Right ventricle myocardium superior (tissue), 1 donor: ENCODE measurements around the gene ADRA1B. TPM values are rescaled to one million over a fixed set of nuclear protein-coding genes. Genes with fewer than 3 reads are reported as not detected.
"Not testable (repeated sequence)": the region's sequence is repeated elsewhere in the genome, so short reads cannot be mapped to it uniquely, and the experiment has no call there.

Experiments
- ATAC-seq: fragments of 200-7000 bp; cut with Tn5 transposase; one replicate; pipeline ENCODE4 v1.9.1; 2020; ENCODE audit warnings: mild to moderate bottlenecking; ENCODE audit not compliant: poor library complexity
- DNase-seq: peaks from one replicate; pipeline ENCODE4 v3.0.0-alpha.2; 2020
- intact Hi-C: fragments of 100-400 bp; cut with DNase I; formaldehyde crosslinking; loops from one replicate; pipeline ENCODE4 v1.11.2; 2022
- total RNA-seq: library from RNA; stranded (reverse); fragmentation: NEBNext Ultra II Directional; extraction: Animal tissue kit (Norgen Biotek cat#: 25700); gene quantifications from one replicate; pipeline ENCODE4 v1.2.1, GENCODE V29; 2021
- donor health status: DM: no; HTN: yes; CAD: no; lungs with severe emphysema.

The ADRA1B gene
- total RNA-seq, 1 donor from 2014 or later: 1.5 TPM

DNA sequence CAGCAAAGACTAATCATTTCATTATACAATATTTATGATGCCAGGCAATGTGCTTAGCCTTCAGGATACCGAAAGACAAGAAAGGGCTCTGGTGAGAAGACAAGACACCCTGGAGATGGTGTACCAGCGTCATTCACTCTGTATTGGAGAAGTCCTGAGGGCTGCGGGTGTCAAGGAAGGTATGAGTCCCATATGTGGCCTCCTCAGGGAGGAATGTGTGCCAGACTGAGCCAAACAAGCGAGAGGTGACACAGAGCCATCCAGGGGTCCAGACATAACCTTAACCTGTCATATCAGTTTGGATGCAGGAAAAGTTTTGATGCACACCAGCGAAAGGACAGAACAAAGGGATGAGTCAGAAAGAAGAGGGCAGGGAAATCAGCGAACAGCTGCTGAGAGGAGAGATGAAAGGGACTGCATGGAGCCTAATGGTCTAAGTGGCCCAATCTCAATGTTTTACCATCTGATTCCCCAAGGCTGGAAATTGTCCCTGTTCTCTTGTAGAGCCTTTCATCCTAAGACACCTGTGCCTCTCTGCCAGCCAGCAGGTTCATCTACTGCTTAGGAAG lies 38.9 kb downstream of the ADRA1B start:
- DNase-seq: no peak
- intact Hi-C loops: no loop called here
- no peak for ATAC-seq

DNA sequence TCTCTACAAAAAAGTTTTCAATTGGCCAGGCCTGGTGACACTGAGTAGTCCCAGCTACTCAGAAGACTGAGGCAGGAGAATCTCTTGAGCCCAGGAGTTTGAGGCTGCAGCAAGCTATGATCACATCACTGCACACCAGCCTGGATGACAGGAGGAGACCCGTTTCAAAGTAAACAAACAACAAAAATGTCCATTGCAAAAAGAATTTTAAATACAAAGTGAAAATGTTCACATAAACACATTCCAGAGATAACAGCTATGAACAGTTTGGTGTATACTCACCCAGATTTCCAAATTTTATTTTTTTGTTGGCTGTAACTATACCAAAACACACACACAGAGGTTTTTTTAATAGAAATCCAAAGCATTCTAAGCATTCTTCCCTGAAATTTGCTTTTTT lies 39.8 kb downstream of the ADRA1B start:
- ATAC-seq: no peak
- intact Hi-C loops: no loop called here

DNA sequence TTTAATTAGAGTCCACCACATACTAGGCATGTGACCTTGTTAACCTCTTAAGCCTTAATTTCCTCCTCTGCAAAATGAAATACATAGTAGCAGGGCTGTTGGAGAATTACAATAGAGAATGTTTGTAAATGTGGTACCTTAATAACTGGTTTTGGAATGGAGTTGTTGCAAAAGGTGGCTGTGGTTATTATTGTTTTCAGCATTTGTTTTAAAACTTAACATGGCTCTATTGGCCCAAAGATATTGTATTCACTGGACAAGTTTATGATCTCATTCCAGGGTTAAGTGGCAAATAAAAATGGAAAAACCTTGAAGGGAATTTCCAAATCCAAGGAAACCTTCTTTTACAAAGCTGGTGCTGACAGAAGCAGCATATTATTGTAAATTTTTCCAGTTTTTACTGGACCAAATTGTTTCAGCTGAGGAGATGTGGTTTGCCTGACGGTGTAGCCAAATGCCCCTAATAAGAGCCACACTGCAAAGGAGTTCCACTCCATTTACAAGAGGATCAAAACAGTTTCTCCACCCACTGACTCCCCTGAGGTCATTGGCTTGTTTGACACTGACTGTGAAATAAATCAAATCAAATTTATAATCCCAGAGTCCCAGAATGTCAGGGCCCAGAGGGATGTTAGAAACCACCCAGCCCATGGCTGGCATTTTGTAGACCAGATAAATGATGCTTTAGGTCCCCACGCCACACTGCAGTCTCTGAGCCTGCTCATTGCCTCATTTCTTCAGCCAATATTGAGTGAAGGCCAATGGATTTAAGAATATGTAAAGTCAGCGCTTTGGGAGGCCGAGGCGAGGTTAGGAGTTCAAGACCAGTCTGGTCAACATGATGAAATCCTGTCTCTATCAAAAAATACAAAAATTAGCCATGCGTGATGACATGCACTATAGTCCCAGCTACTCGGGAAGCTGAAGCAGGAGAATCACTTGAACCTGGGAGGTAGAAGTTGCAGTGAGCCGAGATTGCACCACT lies 45.2 kb downstream of the ADRA1B start:
- ATAC-seq: no peak
- intact Hi-C loops: loop anchor here (10.0 kb wide), 1 partner anchor 447 kb away; no protein-coding TSS in a partner anchor
- no peak for DNase-seq

More for the DNA sequence above, 39.8 kb downstream of the ADRA1B start:
- DNase-seq: no peak

DNA sequence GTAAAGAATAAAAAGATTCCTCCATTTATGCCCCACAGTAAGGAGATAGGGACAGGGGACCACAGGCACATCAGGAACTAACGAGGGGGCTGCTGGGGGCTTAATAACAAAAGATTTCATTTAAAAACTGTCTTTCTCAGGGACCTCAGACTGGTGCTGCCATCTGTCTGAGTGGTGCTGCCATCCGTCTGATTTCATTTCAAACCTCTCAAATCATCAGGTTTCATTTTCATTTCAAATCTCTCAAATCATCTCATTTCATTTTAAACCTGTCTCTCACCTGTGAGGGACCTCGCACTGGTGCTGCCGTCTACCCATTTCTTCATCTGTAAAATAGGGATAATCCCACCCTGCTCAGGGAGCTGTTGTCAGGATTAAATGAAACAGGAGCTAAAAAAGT lies 45.9 kb downstream of the ADRA1B start:
- intact Hi-C loops: loop anchor here (10.0 kb wide), 1 partner anchor 447 kb away; no protein-coding TSS in a partner anchor

DNA sequence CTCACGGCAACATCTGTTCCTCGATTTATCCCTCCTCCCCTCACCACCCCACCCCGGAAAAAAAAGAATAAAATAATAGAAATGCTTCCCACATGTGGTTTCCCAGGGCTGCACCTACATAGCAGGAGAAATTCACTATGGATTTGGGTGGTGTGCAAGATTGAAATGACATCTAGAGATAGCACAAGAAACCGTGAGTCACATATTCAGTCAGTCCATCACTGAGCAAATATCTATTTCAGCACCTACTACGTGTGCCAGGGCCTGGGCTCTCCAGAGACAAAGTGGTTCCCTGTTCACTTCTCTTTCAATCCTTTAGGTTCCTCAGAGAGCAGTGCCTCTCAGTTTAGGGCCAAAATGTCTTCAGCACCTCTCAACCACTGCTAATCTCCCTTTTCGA lies 47.7 kb downstream of the ADRA1B start:
- ATAC-seq: no peak
- intact Hi-C loops: loop anchor here (10.0 kb wide), 1 partner anchor 449 kb away; no protein-coding TSS in a partner anchor

More for the DNA sequence above, 45.9 kb downstream of the ADRA1B start:
- no peak for ATAC-seq
- no peak for DNase-seq

DNA sequence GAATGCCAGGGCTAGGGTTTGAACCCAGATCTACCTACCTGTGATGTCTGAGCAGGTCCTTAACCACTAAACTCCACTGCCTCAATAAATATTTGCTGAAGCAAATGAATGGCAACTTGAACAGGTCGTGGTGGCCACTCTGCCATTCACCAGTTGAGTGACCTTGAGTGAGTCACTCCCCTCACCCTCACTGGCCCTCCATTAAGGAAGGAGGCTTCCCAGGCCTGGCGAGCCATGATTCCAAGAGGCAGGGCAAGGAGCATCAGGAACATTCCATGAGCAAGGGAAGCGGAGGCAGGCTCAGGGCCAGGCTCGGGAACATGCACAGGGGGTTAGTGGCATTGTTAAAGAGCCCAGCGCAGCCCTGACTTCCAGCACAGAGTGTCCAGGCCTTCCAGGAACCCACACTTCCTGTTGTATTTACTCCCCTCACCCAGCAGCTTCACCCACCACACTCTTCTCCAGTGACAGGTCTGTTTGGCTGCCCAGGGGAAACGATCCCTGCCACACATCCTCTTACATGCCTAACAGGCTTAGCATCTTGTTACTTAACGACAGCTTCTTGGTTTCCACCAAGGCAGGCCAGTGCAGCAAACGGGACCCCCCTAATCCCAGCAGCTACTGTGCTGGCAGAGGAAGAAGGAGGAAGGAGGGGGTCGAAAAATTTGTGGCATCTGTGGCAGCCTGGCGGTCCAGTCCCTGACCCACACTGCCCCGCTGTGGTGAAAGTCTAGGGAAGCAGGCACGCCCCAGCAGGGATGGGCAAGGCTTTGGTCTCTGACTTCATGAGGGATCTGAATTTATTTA lies 49.0 kb downstream of the ADRA1B start:
- intact Hi-C loops: loop anchor here (10.0 kb wide), 1 partner anchor 450 kb away; no protein-coding TSS in a partner anchor
- peak; percentile 69 for DNase-seq
- ATAC-seq: peak; percentile 86

More for the DNA sequence above, 47.7 kb downstream of the ADRA1B start:
- DNase-seq: no peak

DNA sequence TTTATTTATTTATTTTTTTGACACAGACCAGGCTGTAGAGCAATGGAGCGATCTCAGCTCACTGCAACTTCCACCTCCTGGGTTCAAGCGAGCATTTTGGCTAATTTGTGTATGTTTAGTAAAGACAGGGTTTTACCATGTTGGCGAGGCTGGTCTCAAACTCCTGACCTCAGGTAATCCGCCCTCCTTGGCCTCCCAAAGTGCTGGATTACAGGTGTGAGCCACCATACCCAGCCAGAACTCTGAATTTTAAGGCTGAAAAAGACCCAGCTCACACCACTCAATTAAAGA lies 49.5 kb downstream of the ADRA1B start:
- intact Hi-C loops: loop anchor here (10.0 kb wide), 1 partner anchor 451 kb away; no protein-coding TSS in a partner anchor
- not testable (repeated sequence) for DNase-seq, ATAC-seq

DNA sequence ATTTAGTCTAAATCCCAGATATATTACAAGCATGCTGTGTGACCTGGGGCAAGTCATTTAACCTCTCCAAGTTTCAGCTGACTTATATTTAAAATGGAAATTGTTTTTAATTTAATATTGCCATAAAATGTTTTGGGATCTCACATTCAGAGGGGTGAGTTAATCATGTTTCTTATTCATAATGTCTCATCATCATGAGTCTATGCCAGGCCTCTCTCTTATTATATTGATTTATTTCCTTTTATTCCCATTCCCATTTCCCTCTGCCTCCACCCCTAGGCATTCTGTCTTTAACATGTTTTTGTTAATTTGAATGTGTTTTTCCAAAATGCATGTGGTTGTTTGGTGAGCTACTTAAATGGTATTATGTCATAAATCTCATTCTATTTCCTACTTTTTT lies 53.7 kb downstream of the ADRA1B start:
- DNase-seq (no peak), ATAC-seq (no peak)
- intact Hi-C loops: loop anchor here (10.0 kb wide), 1 partner anchor 455 kb away; no protein-coding TSS in a partner anchor

DNA sequence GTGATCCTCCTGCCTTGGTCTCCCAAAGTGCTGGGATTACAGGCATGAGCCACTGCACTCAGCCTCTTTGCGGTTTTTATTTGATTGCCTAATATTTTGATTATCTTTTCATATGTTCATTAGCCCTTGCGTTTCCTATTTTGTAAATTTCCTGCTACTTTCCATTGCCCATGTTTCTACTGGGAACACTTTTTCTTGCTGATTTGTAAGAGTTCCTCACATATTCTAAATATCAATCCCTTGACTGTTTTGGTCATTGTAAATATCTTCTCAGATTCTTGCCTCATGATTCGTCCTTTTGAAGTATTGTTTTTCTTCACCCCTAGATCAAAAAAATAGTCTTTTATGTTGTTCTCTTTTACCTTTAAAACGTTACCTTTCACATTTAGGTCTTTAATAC lies 54.8 kb downstream of the ADRA1B start:
- no peak for DNase-seq
- intact Hi-C loops: no loop called here
- ATAC-seq: no peak

DNA sequence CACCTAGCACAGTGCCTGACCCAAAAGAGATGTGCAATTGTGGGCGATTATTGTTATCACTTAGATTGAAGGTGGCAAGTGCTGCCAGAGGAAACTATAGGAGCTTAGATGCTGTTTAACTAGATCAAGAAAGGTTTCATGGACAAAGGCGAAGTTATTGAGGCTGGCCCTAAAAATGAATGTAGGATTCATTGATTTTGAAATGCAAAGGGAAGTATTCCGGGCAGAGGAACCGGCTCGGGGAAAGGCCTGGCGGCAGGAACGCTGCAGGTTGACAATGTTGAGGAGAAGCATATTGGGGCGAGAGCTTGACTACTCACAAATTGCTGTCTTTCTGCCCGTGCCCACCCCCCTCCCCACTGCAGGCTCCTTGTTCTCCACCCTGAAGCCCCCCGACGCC lies 55.2 kb downstream of the ADRA1B start:
- intact Hi-C loops: no loop called here
- DNase-seq: no peak
- ATAC-seq: no peak

DNA sequence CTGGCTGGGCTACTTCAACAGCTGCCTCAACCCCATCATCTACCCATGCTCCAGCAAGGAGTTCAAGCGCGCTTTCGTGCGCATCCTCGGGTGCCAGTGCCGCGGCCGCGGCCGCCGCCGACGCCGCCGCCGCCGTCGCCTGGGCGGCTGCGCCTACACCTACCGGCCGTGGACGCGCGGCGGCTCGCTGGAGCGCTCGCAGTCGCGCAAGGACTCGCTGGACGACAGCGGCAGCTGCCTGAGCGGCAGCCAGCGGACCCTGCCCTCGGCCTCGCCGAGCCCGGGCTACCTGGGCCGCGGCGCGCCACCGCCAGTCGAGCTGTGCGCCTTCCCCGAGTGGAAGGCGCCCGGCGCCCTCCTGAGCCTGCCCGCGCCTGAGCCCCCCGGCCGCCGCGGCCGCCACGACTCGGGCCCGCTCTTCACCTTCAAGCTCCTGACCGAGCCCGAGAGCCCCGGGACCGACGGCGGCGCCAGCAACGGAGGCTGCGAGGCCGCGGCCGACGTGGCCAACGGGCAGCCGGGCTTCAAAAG lies 55.7 kb downstream of the ADRA1B start:
- DNase-seq (no peak), ATAC-seq (peak; percentile 60)
- intact Hi-C loops: no loop called here

DNA sequence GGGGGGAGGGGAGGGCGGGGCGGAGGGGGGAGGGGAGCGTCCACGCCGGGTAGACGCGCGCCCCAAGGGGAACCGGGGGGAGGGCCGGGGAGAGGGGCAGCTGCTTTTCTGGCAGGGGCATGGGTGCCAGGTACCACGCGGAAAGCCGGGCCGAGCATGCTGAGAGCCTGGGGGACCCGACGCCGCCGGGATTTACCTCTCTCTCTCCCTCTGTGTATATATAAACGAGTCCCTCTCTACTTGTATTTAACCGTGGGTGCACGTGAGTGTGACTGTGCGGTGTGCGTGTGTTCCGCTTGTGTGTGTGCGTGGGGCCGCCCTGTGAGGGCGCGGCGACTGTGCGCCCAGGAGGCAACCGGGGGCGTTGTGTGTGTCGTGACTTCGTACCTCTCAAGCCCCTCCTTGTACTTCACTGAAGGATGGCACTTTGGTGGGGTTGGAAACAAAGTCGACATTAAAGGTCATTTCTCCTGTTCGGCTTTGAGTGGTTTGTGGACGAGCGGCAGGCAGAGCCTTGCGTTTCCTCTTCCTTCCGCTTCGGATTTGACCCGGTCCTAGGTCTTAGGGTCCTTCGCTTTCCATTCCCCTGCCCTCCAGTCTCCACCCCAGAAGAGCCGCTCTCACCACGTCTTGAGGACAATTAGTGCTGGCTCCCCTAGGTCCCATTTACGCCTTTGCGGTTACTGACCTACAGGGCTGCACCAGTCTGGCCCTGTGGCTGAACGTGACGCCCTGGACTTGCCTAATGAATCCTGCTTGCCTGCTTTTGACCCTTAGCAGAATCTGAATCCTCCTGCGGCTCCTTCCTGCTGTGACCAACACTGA lies 56.5 kb downstream of the ADRA1B start:
- ATAC-seq (no peak), DNase-seq (no peak)
- intact Hi-C loops: no loop called here

DNA sequence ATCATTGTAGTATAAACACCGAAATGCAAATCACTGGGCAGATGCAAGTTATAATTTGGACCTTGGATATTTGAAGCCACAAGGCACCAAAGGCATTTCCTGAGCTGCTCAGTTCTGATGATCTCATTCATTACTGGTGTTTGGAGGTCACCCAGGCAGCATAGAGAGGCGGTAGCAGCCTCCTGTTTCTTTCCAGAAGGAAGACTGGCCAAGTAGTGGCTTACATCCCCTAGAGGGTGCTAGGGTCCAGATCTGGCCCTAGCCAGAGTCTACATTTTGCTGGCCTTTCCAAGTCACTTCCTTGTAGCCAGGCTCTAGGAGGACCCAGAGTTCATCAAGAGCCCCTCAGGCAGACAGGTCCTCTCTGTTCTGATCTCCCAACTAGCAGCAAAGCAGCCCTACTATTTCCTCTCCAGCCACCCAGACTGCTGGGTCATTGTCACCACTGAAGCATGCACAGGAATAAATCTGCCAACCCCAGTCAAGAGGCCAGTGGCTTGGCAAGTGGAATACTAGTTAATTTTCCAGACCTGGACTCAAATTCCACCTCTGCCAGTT lies 59.3 kb downstream of the ADRA1B start:
- intact Hi-C loops: no loop called here
- DNase-seq: no peak
- ATAC-seq: peak; percentile 86

DNA sequence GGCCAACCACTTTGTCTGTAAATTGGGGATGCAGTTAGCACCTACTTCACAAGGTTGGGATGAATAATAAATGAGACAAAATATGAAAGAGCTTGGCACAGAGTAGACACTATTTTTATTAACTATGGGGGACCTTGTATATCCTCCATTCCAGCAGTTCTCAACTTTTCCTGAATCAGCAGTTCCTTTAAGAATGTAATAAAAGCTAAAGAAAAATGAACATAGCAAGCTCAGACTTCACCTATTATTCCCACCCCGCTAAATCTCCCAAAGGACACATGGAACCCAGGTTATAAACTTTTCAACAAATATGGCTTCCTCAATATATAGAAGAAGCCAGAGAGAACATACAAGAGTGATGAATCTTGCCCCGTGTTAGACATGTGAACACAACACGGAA lies 60.6 kb downstream of the ADRA1B start:
- no peak for ATAC-seq
- intact Hi-C loops: no loop called here
- DNase-seq: no peak

DNA sequence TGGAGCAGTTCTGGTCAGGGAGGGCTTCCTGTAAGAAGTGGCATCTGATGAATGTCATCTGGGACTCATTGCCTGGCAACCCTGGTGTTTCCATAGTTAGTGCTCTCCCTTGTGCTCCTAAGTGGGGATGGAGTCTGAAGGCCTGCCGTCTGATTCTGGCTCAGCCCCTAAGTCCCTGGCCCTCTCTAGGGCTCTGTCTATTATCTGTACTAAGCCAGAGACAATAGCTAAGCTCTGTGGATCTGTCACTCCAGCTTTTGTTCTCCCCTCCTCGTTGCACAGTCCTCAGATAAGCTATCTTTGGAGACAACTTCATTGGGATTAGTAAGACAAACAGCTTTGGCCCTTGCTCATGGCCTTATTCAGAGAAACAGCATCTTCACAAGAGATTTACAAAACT lies 62.1 kb downstream of the ADRA1B start:
- ATAC-seq (no peak), DNase-seq (no peak)
- intact Hi-C loops: no loop called here

DNA sequence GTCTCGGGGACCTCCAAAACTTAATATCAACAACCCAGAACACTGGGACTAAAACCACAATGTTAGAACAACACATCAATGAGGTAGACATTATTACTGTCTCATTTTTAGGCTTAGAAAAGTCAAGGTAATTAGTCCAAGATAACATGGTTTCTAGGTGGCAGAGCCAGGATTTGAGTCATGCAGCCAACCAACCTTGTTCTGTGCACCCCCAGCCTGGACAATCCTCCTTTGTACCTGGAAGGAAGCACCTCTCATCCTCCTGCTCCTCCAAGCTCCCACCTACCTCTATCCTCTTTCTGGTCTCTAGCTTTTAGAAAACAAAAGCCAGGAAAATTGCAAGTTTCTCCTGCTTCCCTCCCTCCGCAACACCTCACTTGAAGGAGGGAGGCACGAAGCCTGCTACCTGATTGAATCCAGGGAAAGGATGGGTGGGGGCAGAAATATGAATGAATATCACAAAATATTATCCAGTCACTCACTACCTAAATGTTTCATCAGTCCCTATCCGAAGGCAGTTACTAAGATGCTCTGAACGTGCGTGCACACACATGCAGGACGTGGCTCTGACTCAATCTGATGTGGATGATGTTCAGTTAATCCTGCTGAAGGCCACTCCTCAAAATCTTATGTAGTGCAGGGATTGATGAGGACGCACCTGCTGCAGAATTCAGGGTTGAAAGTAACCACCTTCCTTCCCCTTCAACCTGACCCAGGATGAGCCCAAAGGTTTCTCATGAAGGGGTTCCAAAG lies 66.3 kb downstream of the ADRA1B start:
- ATAC-seq (no peak), DNase-seq (no peak)
- intact Hi-C loops: no loop called here
